ENCODE results near the gene SPEF2.

DNA sequence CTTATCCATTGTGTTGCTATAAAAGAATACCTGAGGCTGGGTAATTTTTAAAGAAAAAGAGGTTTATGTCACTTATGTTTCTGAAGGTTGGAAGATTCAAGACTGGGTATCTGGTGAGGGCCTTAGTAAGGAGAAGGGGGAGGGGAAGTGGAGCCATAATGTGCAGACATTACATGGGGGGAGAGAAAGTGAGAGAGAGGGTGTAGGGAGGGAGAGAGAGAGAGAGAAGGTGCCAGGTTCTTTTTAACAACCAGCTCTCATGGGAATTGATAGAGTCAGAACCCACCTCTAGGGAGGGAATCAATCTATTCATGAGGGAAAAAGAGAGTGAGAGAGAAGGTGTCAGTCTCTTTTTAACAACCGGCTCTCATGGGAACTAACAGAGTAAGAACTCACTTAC lies 29.5 kb downstream of the SPEF2 start:
- TF ChIP-seq CTCF (optimal IDR thresholded peaks at IDR 0.05 in 1 of 3, IDR thresholded peaks at IDR 0.05 in 1 of 3, conservative IDR thresholded peaks at IDR 0.05 in 1 of 3; ENCODE audit: extremely low read depth in 1 of 3, insufficient read depth in 2 of 3, low read length in 3 of 3) (no peak), EZH2 (IDR thresholded peaks at IDR 0.05; ENCODE audit: low read length) (no peak)
